Liver (tissue), 9 donors: Measurements from ENCODE around the gene ERVK3-1. TPM values are rescaled to one million over a fixed set of nuclear protein-coding genes. Genes with fewer than 3 reads are reported as not detected.

Experiments
- DNase-seq: peaks from one replicate; pipeline ENCODE4 v3.0.0-alpha.2; 2017; ENCODE audit warnings: low spot score
- H3K27ac ChIP-seq, 2 donors: one replicate each; pipeline ENCODE4 v1.7.0; 2013; ENCODE audit warnings: inconsistent platforms in 2 of 2, low read length in 2 of 2, control low read depth in 1 of 2, low read depth in 1 of 2, mild to moderate bottlenecking in 1 of 2
- H3K27me3 ChIP-seq, 4 donors: one replicate each; pipeline versions ENCODE4 v1.6.1 to v1.7.0; 2013; ENCODE audit warnings: low read length in 3 of 4, inconsistent platforms in 1 of 4, mild to moderate bottlenecking in 1 of 4, moderate library complexity in 1 of 4; ENCODE audit not compliant: control insufficient read depth in 4 of 4, insufficient read depth in 4 of 4
- H3K36me3 ChIP-seq, 4 donors: one replicate each; pipeline versions ENCODE4 v1.6.1 to v1.7.0; 2013; ENCODE audit warnings: low read length in 3 of 4, mild to moderate bottlenecking in 3 of 4, low read depth in 1 of 4, moderate library complexity in 1 of 4; ENCODE audit not compliant: control insufficient read depth in 4 of 4, insufficient read depth in 3 of 4
- H3K4me1 ChIP-seq, 4 donors: one replicate each; pipeline versions ENCODE4 v1.6.1 to v1.7.0; 2013; ENCODE audit warnings: low read length in 3 of 4, mild to moderate bottlenecking in 3 of 4, moderate library complexity in 1 of 4; ENCODE audit not compliant: control insufficient read depth in 4 of 4, insufficient read depth in 4 of 4
- H3K4me3 ChIP-seq, 3 donors: one replicate each; pipeline versions ENCODE4 v1.6.1 to v1.7.0; 2013; ENCODE audit warnings: low read length in 3 of 3, control low read depth in 1 of 3, low read depth in 1 of 3, mild to moderate bottlenecking in 1 of 3
- H3K9ac ChIP-seq, 2 donors: one replicate each; pipeline ENCODE4 v1.7.0; 2013; ENCODE audit warnings: low read length in 2 of 2, mild to moderate bottlenecking in 2 of 2, moderate library complexity in 2 of 2, control low read depth in 1 of 2, low read depth in 1 of 2
- H3K9me3 ChIP-seq, 4 donors: one replicate each; pipeline versions ENCODE4 v1.6.1 to v1.7.0; 2013; ENCODE audit warnings: low read length in 3 of 4; ENCODE audit not compliant: control insufficient read depth in 4 of 4
- CTCF ChIP-seq: fragments of 150-350 bp; IDR thresholded peaks from 2 replicates; pipeline ENCODE4 v1.5.1; 2017; ENCODE audit warnings: improper control_type of control experiment, low read depth, low read length; ENCODE audit not compliant: missing input control
- EGR1 ChIP-seq, 2 donors: IDR thresholded peaks; 2 replicates each; pipeline ENCODE4 v1.6.1; 2016 to 2018; ENCODE audit warnings: antibody characterized with exemption in 2 of 2, low read depth in 2 of 2
- FOXA1 ChIP-seq: IDR thresholded peaks from 2 replicates; pipeline ENCODE4 v1.6.1; 2016; ENCODE audit warnings: antibody characterized with exemption
- FOXA2 ChIP-seq: IDR thresholded peaks from 2 replicates; pipeline ENCODE4 v1.6.1; 2016; ENCODE audit warnings: antibody characterized with exemption
- GABPA ChIP-seq, 2 donors: IDR thresholded peaks in 1 of 2; conservative IDR thresholded peaks in 1 of 2; 2 replicates each; pipeline ENCODE4 v1.6.1; 2016; ENCODE audit warnings: antibody characterized with exemption in 2 of 2, mild to moderate bottlenecking in 1 of 2, moderate library complexity in 1 of 2
- HNF4A ChIP-seq, 2 donors: conservative IDR thresholded peaks; 2 replicates each; pipeline ENCODE4 v1.6.1; 2016; ENCODE audit warnings: antibody characterized with exemption in 2 of 2, mild to moderate bottlenecking in 2 of 2
- HNF4G ChIP-seq: IDR thresholded peaks from 2 replicates; pipeline ENCODE4 v1.6.1; 2016; ENCODE audit warnings: antibody characterized with exemption
- JUND ChIP-seq, 2 donors: IDR thresholded peaks; 2 replicates each; pipeline ENCODE4 v1.6.1; 2016; ENCODE audit warnings: antibody characterized with exemption in 2 of 2
- NR2F2 ChIP-seq: IDR thresholded peaks from 2 replicates; pipeline ENCODE4 v1.6.1; 2016; ENCODE audit warnings: antibody characterized with exemption
- RAD21 ChIP-seq, 2 donors: IDR thresholded peaks; 2 replicates each; pipeline ENCODE4 v1.6.1; 2016; ENCODE audit warnings: antibody characterized with exemption in 2 of 2, mild to moderate bottlenecking in 2 of 2
- REST ChIP-seq: IDR thresholded peaks from 2 replicates; pipeline ENCODE4 v1.6.1; 2016; ENCODE audit warnings: antibody characterized with exemption, mild to moderate bottlenecking
- RXRA ChIP-seq, 2 donors: IDR thresholded peaks; 2 replicates each; pipeline ENCODE4 v1.6.1; 2017 to 2018; ENCODE audit warnings: antibody characterized with exemption in 2 of 2, mild to moderate bottlenecking in 1 of 2
- SP1 ChIP-seq: IDR thresholded peaks from 2 replicates; pipeline ENCODE4 v1.6.1; 2018; ENCODE audit warnings: antibody characterized with exemption, mild to moderate bottlenecking
- TAF1 ChIP-seq: conservative IDR thresholded peaks from 2 replicates; pipeline ENCODE4 v1.6.1; 2016; ENCODE audit warnings: antibody characterized with exemption, mild to moderate bottlenecking
- YY1 ChIP-seq: IDR thresholded peaks from 2 replicates; pipeline ENCODE4 v1.6.1; 2016; ENCODE audit warnings: antibody characterized with exemption, mild to moderate bottlenecking
- ZBTB33 ChIP-seq: IDR thresholded peaks from 2 replicates; pipeline ENCODE4 v1.6.1; 2016; ENCODE audit warnings: antibody characterized with exemption
- WGBS: extraction: QIAGEN DNeasy Blood & Tissue Kit; methylation state at CpG from one replicate; pipeline ENCODE4 v1.1.7; 2013; 5-methylcytosine and 5-hydroxymethylcytosine counted together
- polyA plus RNA-seq, 2 donors: library from polyadenylated mRNA; stranded (reverse) in 1 of 2; unstranded in 1 of 2; fragments of 200-250 nt in 1 of 2; fragments of >200 nt in 1 of 2; fragmentation: Nextera tagmentation in 1 of 2; extraction: Ambion mirVana in 1 of 2; gene quantifications; one replicate each; pipeline versions ENCODE4 v1.2.1 to v1.2.3, GENCODE V29; 2013 to 2015
- total RNA-seq, 2 donors: library from RNA; depleted of rRNA; stranded (reverse); fragments of >200 nt; gene quantifications; one replicate each; pipeline ENCODE4 v1.2.3, GENCODE V29; 2014
- TF ChIP-seq, protein P1 (sequence below): IDR thresholded peaks from 2 replicates; pipeline ENCODE4 v1.6.1; 2016; ENCODE audit warnings: antibody characterized with exemption
- TF ChIP-seq, protein P2 (sequence below): IDR thresholded peaks from 2 replicates; pipeline ENCODE4 v1.6.1; 2016; ENCODE audit warnings: antibody characterized with exemption
- donor health status: healthy.
- donor health status: healthy.
- donor health status: healthy.
- donor health status: healthy.
- donor health status: healthy.

Gene ERVK3-1
- total and polyA plus RNA-seq, 4 donors: 17.6 to 31.7 (median 24.7) TPM

DNA sequence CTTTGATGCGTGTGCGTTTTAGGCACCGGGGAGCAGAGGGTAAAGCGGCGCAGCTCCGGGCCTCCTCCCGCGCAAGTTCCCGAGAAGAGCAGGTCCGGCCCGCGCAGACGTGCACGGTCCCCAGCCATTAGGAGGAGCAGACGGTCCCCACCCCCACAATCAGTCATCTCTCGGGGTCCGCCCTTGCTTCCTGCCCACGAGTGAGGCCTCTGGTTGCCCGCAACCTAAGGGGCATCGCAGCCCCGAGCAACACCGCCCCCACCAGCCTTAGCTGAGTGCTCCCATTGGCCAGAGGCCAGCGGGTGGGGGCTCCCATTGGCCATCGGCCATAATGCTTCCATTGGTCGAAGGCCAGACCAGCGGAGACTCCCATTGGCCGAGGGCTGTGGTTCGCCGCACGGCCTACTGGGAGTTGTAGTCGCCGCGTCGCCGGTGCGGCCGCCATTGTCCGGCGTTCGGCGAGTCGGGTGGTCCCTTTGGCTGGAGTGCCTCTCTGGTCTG lies 26.6 kb upstream of the ERVK3-1 start, which contains the start of gene ZNF8:
TSS of gene ZNF8 (plus strand) at position 415 of the 501 bp plus-strand sequence. CDS start 127 bp downstream, outside the sequence.
- under 1% methylated on average over 42 of the region's 42 CpGs for WGBS
- H3K4me1 ChIP-seq: peaks cover 4 to 8% (median 5%) of the 10 kb centered on the region in 4 donors
- peak within 1 kb of the TSS; percentile 81 to 96 (median 90) for H3K4me3 ChIP-seq
- peaks cover 5 to 19% (median 17%) of the 10 kb centered on the region in 4 donors for H3K9me3 ChIP-seq
- peaks cover 2 to 9% (median 5%) of the 10 kb centered on the region in 4 donors for H3K36me3 ChIP-seq
- TF ChIP-seq FOXA2: no peak
- TF ChIP-seq, protein P1, sequence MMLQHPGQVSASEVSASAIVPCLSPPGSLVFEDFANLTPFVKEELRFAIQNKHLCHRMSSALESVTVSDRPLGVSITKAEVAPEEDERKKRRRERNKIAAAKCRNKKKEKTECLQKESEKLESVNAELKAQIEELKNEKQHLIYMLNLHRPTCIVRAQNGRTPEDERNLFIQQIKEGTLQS: no peak
- peak in 1 of 2 donors; percentile 62 for TF ChIP-seq EGR1 (IDR thresholded peaks at IDR 0.05; ENCODE audit: low read depth in 2 of 2)
- peak; percentile 99 for TF ChIP-seq YY1
- TF ChIP-seq, protein P2, sequence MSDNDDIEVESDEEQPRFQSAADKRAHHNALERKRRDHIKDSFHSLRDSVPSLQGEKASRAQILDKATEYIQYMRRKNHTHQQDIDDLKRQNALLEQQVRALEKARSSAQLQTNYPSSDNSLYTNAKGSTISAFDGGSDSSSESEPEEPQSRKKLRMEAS: peak; percentile 56
- peak; percentile 74 for TF ChIP-seq NR2F2
- TF ChIP-seq HNF4A (conservative IDR thresholded peaks at IDR 0.05): peak; percentile 1 to 24
- TF ChIP-seq HNF4G: no peak
- TF ChIP-seq GABPA (IDR thresholded peaks at IDR 0.05 in 1 of 2, conservative IDR thresholded peaks at IDR 0.05 in 1 of 2): peak in 1 of 2 donors; percentile 79
- peak; percentile 44 to 62 for TF ChIP-seq RXRA (IDR thresholded peaks at IDR 0.05)
- no peak for TF ChIP-seq CTCF
- no peak for TF ChIP-seq TAF1
- peak in 1 of 2 donors; percentile 10 for TF ChIP-seq JUND (IDR thresholded peaks at IDR 0.05)
- peak; percentile 84 for TF ChIP-seq ZBTB33
- peak; percentile 13 to 22 for TF ChIP-seq RAD21 (IDR thresholded peaks at IDR 0.05)
- TF ChIP-seq FOXA1: peak; percentile 13
- TF ChIP-seq REST: peak; percentile 44
- TF ChIP-seq SP1: peak; percentile 95
- H3K27ac ChIP-seq: peak within 1 kb of the TSS; percentile 81 to 90
- peak; percentile 99 for DNase-seq
- peak within 1 kb of the TSS; percentile 72 to 92 for H3K9ac ChIP-seq
- H3K27me3 ChIP-seq: no peaks in the 10 kb centered on the region
